IPS-11a (cell line): Measurements from ENCODE around the gene TMEM169.
A peak's percentile ranks its signal among the peaks of the same experiment; 100 is the strongest.

ENCODE experiments used
- H3K4me3 ChIP-seq: one replicate; pipeline ENCODE4 v1.5.1; 2013; ENCODE audit warnings: low read depth, low read length, control low read depth

The TMEM169 gene

GRCh38 chr2:216103213-216103612 is 21.5 kb downstream of the TMEM169 start:
- H3K4me3 ChIP-seq, result no peak overlapping the region

GRCh38 chr2:216104691-216105090 is 23.0 kb downstream of the TMEM169 start:
- no peak overlapping the region for H3K4me3 ChIP-seq

- H3K4me3 ChIP-seq, result no peak overlapping the region
These were observed 25.6 kb downstream of the TMEM169 start for GRCh38 chr2:216107320-216107719.

GRCh38 chr2:216107760-216108159 is 26.0 kb downstream of the TMEM169 start:
- no peak overlapping the region for H3K4me3 ChIP-seq

- peak overlapping the region; percentile 100 for H3K4me3 ChIP-seq
These were observed 26.7 kb downstream of the TMEM169 start for GRCh38 chr2:216108310-216108966.

GRCh38 chr2:216108967-216109921 is 27.5 kb downstream of the TMEM169 start, which contains the start of gene XRCC5:
TSS of gene XRCC5 (plus strand) at chr2:216109348. CDS start at chr2:216109437, 89 bp downstream.
- peak within 1 kb of the TSS; percentile 100 for H3K4me3 ChIP-seq

GRCh38 chr2:216109962-216110614 is 28.4 kb downstream of the TMEM169 start:
- H3K4me3 ChIP-seq, result peak overlapping the region; percentile 100

GRCh38 chr2:216110620-216111019 is 28.9 kb downstream of the TMEM169 start:
- H3K4me3 ChIP-seq, result no peak overlapping the region

- H3K4me3 ChIP-seq, result no peak overlapping the region
These were observed 29.4 kb downstream of the TMEM169 start for GRCh38 chr2:216111122-216111521.

GRCh38 chr2:216112926-216113325 is 31.2 kb downstream of the TMEM169 start:
- no peak overlapping the region for H3K4me3 ChIP-seq

- H3K4me3 ChIP-seq, result no peak overlapping the region
These were observed 31.9 kb downstream of the TMEM169 start for GRCh38 chr2:216113572-216113971.

- H3K4me3 ChIP-seq, result no peak overlapping the region
These were observed 32.6 kb downstream of the TMEM169 start for GRCh38 chr2:216114382-216114713.

GRCh38 chr2:216114714-216115531 is 33.2 kb downstream of the TMEM169 start:
- H3K4me3 ChIP-seq, result no peak overlapping the region

GRCh38 chr2:216116418-216116817 is 34.7 kb downstream of the TMEM169 start:
- H3K4me3 ChIP-seq, result no peak overlapping the region

GRCh38 chr2:216117561-216118340 is 36.0 kb downstream of the TMEM169 start:
- no peak overlapping the region for H3K4me3 ChIP-seq

GRCh38 chr2:216118474-216118873 is 36.8 kb downstream of the TMEM169 start:
- no peak overlapping the region for H3K4me3 ChIP-seq

- H3K4me3 ChIP-seq, result no peak overlapping the region
These were observed 37.4 kb downstream of the TMEM169 start for GRCh38 chr2:216119146-216119545.

- H3K4me3 ChIP-seq, result no peak overlapping the region
These were observed 38.3 kb downstream of the TMEM169 start for GRCh38 chr2:216119986-216120385.

- no peak overlapping the region for H3K4me3 ChIP-seq
These were observed 39.5 kb downstream of the TMEM169 start for GRCh38 chr2:216121255-216121654.

- H3K4me3 ChIP-seq, result no peak overlapping the region
These were observed 45.2 kb downstream of the TMEM169 start for GRCh38 chr2:216126943-216127342.
